GM04503 (cell line): ENCODE data around the gene SELENOK.

ENCODE experiments used
- DNase-seq: peaks from one replicate; pipeline ENCODE4 v3.0.0-alpha.2; 2012; ENCODE audit warnings: low read depth

Gene SELENOK

DNA sequence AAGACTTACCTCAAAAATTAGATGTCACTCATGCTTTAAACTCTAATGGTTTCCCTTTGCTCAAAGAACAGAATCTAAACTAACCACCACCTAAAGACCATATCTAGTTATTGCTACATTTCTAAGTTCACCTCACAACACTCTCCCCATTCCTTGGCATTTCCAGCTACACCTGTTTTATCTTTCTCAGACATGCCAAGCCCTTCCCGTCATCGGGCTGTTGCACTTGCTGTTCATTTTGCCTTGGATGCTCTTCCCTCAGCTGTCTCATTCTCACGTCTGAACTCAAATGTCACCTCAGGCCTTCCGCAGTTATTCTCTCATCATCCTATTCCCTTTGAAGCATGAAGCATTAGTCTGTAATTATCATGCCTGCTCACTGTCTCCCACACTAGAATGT lies 8.7 kb downstream of the SELENOK start:
- no peak for DNase-seq

DNA sequence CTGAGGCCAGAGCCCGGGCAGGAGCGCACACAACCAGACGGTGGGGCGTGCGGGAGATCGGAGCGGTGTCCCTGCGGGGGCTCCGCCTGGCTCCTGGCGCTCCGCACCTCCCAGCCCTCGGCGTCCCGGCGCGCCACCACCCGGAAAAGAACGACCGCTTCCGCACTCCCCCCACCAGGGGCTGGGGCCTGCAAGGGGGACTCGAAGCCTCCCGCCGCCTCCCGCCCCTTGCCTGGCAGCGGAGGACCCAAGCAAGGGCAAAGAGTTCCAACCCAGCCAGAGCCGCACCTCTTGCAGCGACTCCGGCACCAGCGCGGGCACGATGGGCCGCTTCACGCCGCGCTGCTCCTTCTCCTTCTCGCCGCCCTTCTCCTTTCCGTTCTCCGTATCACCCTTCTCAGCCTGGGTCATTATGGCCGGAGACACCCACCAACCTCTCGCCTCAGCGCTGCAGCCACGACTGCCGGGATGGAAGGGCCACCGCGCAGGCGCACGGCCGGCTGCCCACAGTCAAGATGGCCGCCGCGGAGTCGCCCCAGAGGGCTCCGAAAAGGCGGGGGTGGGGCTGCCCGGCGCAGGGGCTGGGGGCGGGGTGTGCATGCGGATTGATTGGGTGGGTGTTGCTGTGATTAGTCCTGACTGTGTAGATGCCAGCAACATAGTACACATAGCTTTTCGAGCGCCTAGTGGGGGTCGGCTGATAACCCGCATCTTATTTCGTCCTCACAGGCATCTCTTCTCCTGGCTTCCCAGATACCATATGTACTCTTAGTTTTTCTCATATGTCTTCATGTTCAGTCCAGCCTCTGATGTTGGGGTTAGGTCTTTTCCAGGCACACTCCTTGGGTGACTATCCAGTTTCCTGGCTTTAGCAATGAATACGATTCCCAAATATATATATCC lies 9.7 kb downstream of the SELENOK start, which contains the start of gene ACTR8:
Gene ACTR8 (minus strand): TSS at position 462 of the 903 bp plus-strand sequence. CDS start 51 bp downstream, at position 411.
- DNase-seq: no peak

- DNase-seq: no peak
Observed at GRCh38 chr3:53880396-53881345, 11.0 kb downstream of the SELENOK start.

DNA sequence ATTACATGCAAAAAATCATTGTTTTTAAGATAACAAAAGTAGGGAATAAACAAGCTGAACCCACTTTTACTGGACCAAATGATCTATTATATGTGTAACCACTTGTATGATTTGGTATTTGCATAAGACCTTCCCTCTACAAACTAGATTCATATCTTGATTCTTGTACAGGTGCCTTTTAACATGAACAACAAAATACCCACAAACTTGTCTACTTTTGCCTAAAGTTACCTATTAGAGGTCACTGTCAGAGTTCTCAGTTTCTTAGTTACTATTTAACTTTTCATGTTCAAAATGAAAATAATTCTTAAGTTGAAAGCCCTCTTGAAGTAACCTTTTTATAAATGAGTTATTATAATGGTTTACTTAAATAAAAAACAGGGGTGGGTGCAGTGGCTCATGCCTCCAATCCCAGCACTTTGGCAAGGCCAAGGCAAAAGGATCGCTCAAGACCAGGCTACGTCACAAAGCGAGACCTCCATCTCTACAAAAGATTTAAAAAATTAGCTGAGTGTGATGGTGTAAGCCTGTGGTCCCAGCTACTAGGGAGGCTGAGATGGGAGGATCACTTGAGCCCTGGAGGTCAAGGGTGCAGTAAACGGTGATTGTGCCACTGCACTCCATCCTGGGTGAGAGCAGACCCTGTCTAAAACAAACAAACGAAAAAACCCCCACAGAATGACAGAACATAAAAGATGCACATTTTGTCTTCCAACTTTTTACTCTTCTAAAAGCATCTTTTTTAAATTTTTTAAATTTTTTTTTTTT lies 25.7 kb downstream of the SELENOK start:
- DNase-seq: no peak

GRCh38 chr3:53863145-53863544 lies 28.5 kb downstream of the SELENOK start:
- no peak for DNase-seq

GRCh38 chr3:53862241-53862640 lies 29.4 kb downstream of the SELENOK start:
- DNase-seq: no peak

GRCh38 chr3:53860196-53860595 lies 31.5 kb downstream of the SELENOK start:
- no peak for DNase-seq

GRCh38 chr3:53859178-53859577 lies 32.5 kb downstream of the SELENOK start:
- DNase-seq: no peak

DNA sequence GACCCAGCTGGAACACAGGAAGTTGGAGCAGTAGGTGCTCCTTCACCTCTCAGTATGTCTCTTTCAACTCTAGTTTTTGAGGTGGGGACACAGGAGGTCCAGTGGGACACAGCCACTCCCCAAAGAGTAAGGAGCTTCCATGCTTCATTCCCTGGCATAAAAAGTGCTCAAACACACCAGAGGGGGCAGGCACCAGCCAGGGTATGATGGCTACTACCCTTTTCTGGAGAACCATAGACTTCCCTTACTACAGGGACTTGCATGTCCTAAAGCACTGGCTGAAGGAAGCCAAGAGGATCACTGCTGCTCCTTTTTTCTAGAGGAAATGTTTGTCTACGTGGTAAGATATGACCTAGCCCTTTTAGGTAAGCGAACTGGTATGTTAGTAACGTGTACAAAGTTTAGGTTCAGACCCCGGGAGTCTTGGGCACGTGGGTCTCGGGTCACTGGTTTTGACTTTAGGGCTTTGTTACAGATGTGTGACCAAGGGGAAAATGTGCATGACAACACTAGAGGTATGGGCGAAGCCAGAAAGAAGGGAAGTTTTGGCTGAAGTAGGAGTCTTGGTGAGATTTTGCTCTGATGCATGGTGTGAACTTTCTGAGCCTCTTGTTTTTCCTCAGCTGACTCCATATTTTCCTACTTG lies 33.4 kb downstream of the SELENOK start:
- DNase-seq: no peak

DNA sequence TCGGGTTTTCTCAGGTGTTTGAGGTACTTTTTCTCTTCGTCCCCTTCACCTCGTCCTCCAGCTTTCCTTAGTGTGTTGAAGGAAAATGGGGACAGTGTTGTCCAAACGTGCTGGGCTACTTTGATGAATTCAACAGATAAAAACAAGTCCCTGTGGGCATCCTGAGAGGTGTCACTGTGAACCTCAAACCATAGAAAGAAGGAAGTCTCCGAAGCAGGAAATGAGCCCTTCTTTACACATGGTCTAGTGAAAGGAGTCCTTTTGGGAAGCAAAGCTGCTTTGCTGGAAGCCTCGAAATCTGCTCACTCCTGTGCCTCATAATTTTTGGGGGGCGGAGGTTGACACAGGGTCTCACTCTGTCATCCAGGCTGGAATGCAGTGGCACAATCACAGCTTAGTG lies 34.7 kb downstream of the SELENOK start:
- no peak for DNase-seq

DNA sequence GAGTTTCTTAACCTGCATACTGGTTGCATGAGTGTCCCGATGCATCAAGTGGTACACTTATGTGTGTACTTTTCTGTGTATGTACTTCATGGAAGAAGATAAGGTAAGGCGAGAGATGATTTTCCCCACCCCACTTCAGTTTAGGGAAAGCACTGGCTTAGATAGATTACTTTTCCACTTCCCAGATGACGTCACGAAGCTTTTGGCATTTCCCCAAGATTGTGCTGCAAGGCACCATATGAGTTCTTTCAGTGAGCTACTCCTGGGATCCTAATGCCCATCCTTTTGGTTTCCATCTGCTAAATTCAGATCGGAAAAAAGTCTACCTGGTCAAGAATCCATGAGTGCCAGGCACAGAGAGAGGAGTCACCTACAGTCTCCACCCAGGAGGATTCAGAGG lies 40.8 kb downstream of the SELENOK start:
- no peak for DNase-seq

- no peak for DNase-seq
Observed at GRCh38 chr3:53849916-53850315, 41.7 kb downstream of the SELENOK start.

DNA sequence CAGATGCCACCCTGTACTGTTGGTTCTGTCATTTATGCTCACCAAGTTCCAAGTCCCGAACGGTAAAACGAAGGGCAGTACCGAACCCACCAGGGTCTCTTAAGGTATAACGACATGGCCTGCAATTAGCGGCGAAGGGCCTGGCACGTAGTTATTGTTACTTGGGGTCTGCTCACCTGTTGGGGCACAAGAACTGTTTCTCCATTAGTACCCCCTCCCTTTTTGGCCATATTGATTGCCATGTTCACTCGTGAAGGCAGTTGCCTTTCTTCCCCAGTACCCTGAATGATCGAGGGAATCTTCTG lies 44.9 kb downstream of the SELENOK start:
- no peak for DNase-seq

GRCh38 chr3:53846134-53846850 lies 45.4 kb downstream of the SELENOK start, which contains the start of the genes CHDH and IL17RB:
Gene CHDH (minus strand): TSS chr3:53846419. CDS start chr3:53824008, 22,411 bp downstream.
Gene IL17RB (plus strand): TSS chr3:53846568. CDS start chr3:53846589, 21 bp downstream.
- no peak for DNase-seq

DNA sequence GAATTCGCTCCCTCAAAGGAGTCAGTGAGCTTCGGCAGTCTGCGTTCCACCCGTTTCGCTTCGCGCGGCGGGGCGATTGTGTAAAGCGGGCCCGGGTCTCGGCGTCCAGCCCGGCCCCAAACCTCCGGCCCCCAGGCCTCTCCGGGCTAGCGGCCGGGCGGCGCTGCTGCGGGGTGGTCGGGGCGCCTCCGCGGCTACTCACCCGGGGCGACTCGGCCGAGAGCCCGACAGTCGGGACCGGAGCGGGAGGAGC lies 45.9 kb downstream of the SELENOK start:
- DNase-seq: no peak

GRCh38 chr3:53845103-53845880 lies 46.4 kb downstream of the SELENOK start:
- DNase-seq: no peak

- no peak for DNase-seq
Observed at GRCh38 chr3:53844262-53845102, 47.2 kb downstream of the SELENOK start.

GRCh38 chr3:53843195-53844177 lies 48.2 kb downstream of the SELENOK start:
- DNase-seq: no peak
